ENCODE results near the gene RIMKLA. TPM values are rescaled to one million over a fixed set of nuclear protein-coding genes. Genes with fewer than 3 reads are reported as not detected.

Gene RIMKLA
- polyA plus RNA-seq, 3 donors = not detected

GRCh38 chr1:42343049-42343448 is 37.5 kb upstream of the RIMKLA start:
- Histone ChIP-seq H3K36me3 (replicated peaks in 1 of 2; ENCODE audit: control insufficient read depth in 1 of 2, insufficient read depth in 2 of 2, low read length in 2 of 2) (no peaks in the 10 kb centered on the region), H3K79me2 (ENCODE audit: insufficient read depth, low read length) (no peaks in the 10 kb centered on the region), H3K9me3 (replicated peaks in 1 of 2; ENCODE audit: control insufficient read depth in 1 of 2, insufficient read depth in 1 of 2, low read length in 2 of 2) (no peaks in the 10 kb centered on the region), H3K4me3 (replicated peaks in 1 of 3; ENCODE audit: low read depth in 2 of 3, low read length in 3 of 3) (no peak overlapping the region), H4K20me1 (ENCODE audit: insufficient read depth, low read length) (no peaks in the 10 kb centered on the region), H2AFZ (ENCODE audit: insufficient read depth, low read depth, low read length, poor library complexity, severe bottlenecking) (no peak overlapping the region), H3K4me2 (replicated peaks; ENCODE audit: extremely low read depth, low read length, poor library complexity, severe bottlenecking) (no peak overlapping the region), H3K4me1 (ENCODE audit: control insufficient read depth in 1 of 2, insufficient read depth in 2 of 2, low read length in 2 of 2) (no peaks in the 10 kb centered on the region), H3K27ac (ENCODE audit: low read depth in 1 of 2, low read length in 2 of 2) (no peak overlapping the region), H3K9ac (ENCODE audit: insufficient read depth, low read length, poor library complexity, severe bottlenecking) (no peak overlapping the region), H3K27me3 (ENCODE audit: control insufficient read depth in 2 of 2, insufficient read depth in 2 of 2, low read length in 2 of 2) (no peaks in the 10 kb centered on the region)
- intact Hi-C loops (cut with micrococcal nuclease) = loop anchor here in 1 of 2 donors (10.0 kb wide), 1 partner anchor 402 kb away; the partner anchor contains the start of gene CLDN19
- Mint-ChIP-seq H3K36me3 (no peaks in the 10 kb centered on the region), H3K9me3 (peaks cover 0 to 2% (median 0%) of the 10 kb centered on the region in 7 donors), H3K27me3 (ENCODE audit: low read depth in 3 of 3) (peaks cover 2 to 10% (median 9%) of the 10 kb centered on the region in 3 donors), H3K27ac (no peak overlapping the region), H3K4me1 (no peaks in the 10 kb centered on the region), H3K4me3 (no peak overlapping the region)
- WGBS (ENCODE audit: insufficient coverage) = 60% methylated on average over 1 of the region's 5 CpGs
- no peak for DNase-seq
- TF ChIP-seq CTCF (IDR thresholded peaks at IDR 0.05) = no peak

GRCh38 chr1:42348498-42348897 is 32.1 kb upstream of the RIMKLA start:
- Mint-ChIP-seq H3K27ac (no peak overlapping the region), H3K9me3 (peaks cover 0 to 2% (median 0%) of the 10 kb centered on the region in 7 donors), H3K36me3 (no peaks in the 10 kb centered on the region), H3K4me1 (no peaks in the 10 kb centered on the region), H3K4me3 (no peak overlapping the region), H3K27me3 (ENCODE audit: low read depth in 3 of 3) (peaks cover 4 to 14% (median 5%) of the 10 kb centered on the region in 3 donors)
- Histone ChIP-seq H3K4me1 (ENCODE audit: control insufficient read depth in 1 of 2, insufficient read depth in 2 of 2, low read length in 2 of 2) (no peaks in the 10 kb centered on the region), H3K9me3 (replicated peaks in 1 of 2; ENCODE audit: control insufficient read depth in 1 of 2, insufficient read depth in 1 of 2, low read length in 2 of 2) (no peaks in the 10 kb centered on the region), H2AFZ (ENCODE audit: insufficient read depth, low read depth, low read length, poor library complexity, severe bottlenecking) (no peak overlapping the region), H3K27ac (ENCODE audit: low read depth in 1 of 2, low read length in 2 of 2) (no peak overlapping the region), H3K4me3 (replicated peaks in 1 of 3; ENCODE audit: low read depth in 2 of 3, low read length in 3 of 3) (no peak overlapping the region), H4K20me1 (ENCODE audit: insufficient read depth, low read length) (no peaks in the 10 kb centered on the region), H3K36me3 (replicated peaks in 1 of 2; ENCODE audit: control insufficient read depth in 1 of 2, insufficient read depth in 2 of 2, low read length in 2 of 2) (no peaks in the 10 kb centered on the region), H3K4me2 (replicated peaks; ENCODE audit: extremely low read depth, low read length, poor library complexity, severe bottlenecking) (no peak overlapping the region), H3K79me2 (ENCODE audit: insufficient read depth, low read length) (no peaks in the 10 kb centered on the region), H3K9ac (ENCODE audit: insufficient read depth, low read length, poor library complexity, severe bottlenecking) (no peak overlapping the region), H3K27me3 (ENCODE audit: control insufficient read depth in 2 of 2, insufficient read depth in 2 of 2, low read length in 2 of 2) (no peaks in the 10 kb centered on the region)
- no peak for TF ChIP-seq CTCF (IDR thresholded peaks at IDR 0.05)
- intact Hi-C loops (cut with micrococcal nuclease) = loop anchor here in 1 of 2 donors (10.0 kb wide), 1 partner anchor 396 kb away; the partner anchor contains the start of gene CLDN19
- DNase-seq = no peak
